GM12878 (cell line): ENCODE measurements around the gene BRD3. TPM values are rescaled to one million over a fixed set of nuclear protein-coding genes. Genes with fewer than 3 reads are reported as not detected.
A peak's percentile ranks its signal among the peaks of the same experiment; 100 is the strongest.

Experiments used
- CBFB ChIP-seq: IDR thresholded peaks from 2 replicates; pipeline ENCODE4 v1.6.1; 2016; ENCODE audit warnings: antibody characterized with exemption, low read depth
- CEBPB ChIP-seq, 2 experiments: fragments of 150-350 bp in 1 of 2; IDR thresholded peaks; 2 replicates each; pipeline ENCODE4 v1.6.1; 2012 to 2014; ENCODE audit warnings: low read depth in 2 of 2, low read length in 2 of 2, borderline replicate concordance in 1 of 2, inconsistent platforms in 1 of 2
- CEBPZ ChIP-seq: fragments of 150-350 bp; IDR thresholded peaks from 2 replicates; pipeline ENCODE4 v1.6.1; 2016; ENCODE audit warnings: low read depth, low read length
- CUX1 ChIP-seq: IDR thresholded peaks from 2 replicates; pipeline ENCODE4 v1.6.1; 2012; ENCODE audit warnings: improper control_type of control experiment, low read depth, low read length; ENCODE audit not compliant: insufficient replicate concordance
- EP300 ChIP-seq, 2 experiments: fragments of 150-350 bp in 1 of 2; IDR thresholded peaks; 2 replicates each; pipeline ENCODE4 v1.6.1; 2011 to 2012; ENCODE audit warnings: low read depth in 2 of 2, low read length in 2 of 2, borderline replicate concordance in 1 of 2, improper control_type of control experiment in 1 of 2, inconsistent platforms in 1 of 2; ENCODE audit not compliant: control insufficient read depth in 1 of 2
- HCFC1 ChIP-seq: fragments of 150-350 bp; IDR thresholded peaks from 2 replicates; pipeline ENCODE4 v1.6.1; 2014; ENCODE audit warnings: low read length
- IRF5 ChIP-seq: fragments of 450-650 bp; IDR thresholded peaks from 2 replicates; pipeline ENCODE4 v1.6.1; 2017; ENCODE audit warnings: borderline replicate concordance
- NR2F1 ChIP-seq: fragments of 450-650 bp; conservative IDR thresholded peaks from 2 replicates; pipeline ENCODE4 v1.6.1; 2017; ENCODE audit warnings: mild to moderate bottlenecking
- RUNX3 ChIP-seq: IDR thresholded peaks from 2 replicates; pipeline ENCODE4 v1.6.1; 2012; ENCODE audit warnings: low read length, inconsistent platforms
- SRF ChIP-seq, 2 experiments: IDR thresholded peaks; 2 replicates each; pipeline ENCODE4 v1.6.1; 2011; ENCODE audit warnings: low read depth in 2 of 2, low read length in 2 of 2, mild to moderate bottlenecking in 1 of 2, moderate library complexity in 1 of 2
- ZBTB40 ChIP-seq: fragments of 450-650 bp; IDR thresholded peaks from 2 replicates; pipeline ENCODE4 v1.6.1; 2016; ENCODE audit warnings: mild to moderate bottlenecking, moderate library complexity, borderline replicate concordance
- ZNF622 ChIP-seq: fragments of 450-650 bp; IDR thresholded peaks from 2 replicates; pipeline ENCODE4 v1.6.1; 2017; ENCODE audit warnings: mild to moderate bottlenecking, inconsistent platforms
- polyA plus RNA-seq, 11 experiments: library from polyadenylated mRNA; depleted of rRNA in 4 of 11; unstranded in 6 of 11; stranded (reverse) in 5 of 11; fragments of >200 nt; fragmentation: Nextera tagmentation in 4 of 11; fragmentation: Illumina TruSeq in 1 of 11; extraction: Ambion mirVana in 4 of 11; extraction: Trizol in 1 of 11; gene quantifications; 1 replicate in 1 of 11; 2 replicates in 10 of 11; pipeline versions ENCODE4 v1.2.1 to v1.2.3, GENCODE V29; 2011 to 2016; ENCODE audit warnings: inconsistent platforms in 2 of 11, missing spikeins in 2 of 11, low read depth in 1 of 11
- total RNA-seq, 4 experiments: library from RNA; depleted of rRNA in 3 of 4; stranded (reverse); fragments of >200 nt in 3 of 4; fragmentation: Illumina TruSeq in 1 of 4; extraction: Trizol in 1 of 4; gene quantifications; 2 replicates each; pipeline versions ENCODE4 v1.2.1 to v1.2.3, GENCODE V29; 2013 to 2021

The BRD3 gene
- total and polyA plus RNA-seq, 10 of the 15 experiments (the other 5 are each of a cell fraction or from before 2014, with no cell fraction given) = 0.53 to 20.8 (median 4.8) TPM

GRCh38 chr9:134024828-134025605, 42.8 kb downstream of the BRD3 start, which contains the start of gene BRD3OS (continued):
- TF ChIP-seq CEBPZ (no peak), HCFC1 (peak; percentile 71), RUNX3 (no peak), ZNF622 (no peak), CEBPB (IDR thresholded peaks at IDR 0.05; ENCODE audit: borderline replicate concordance in 1 of 2, low read depth in 2 of 2, low read length in 2 of 2) (no peak), ZBTB40 (no peak), CBFB (no peak), SRF (IDR thresholded peaks at IDR 0.05; ENCODE audit: low read depth in 2 of 2, low read length in 2 of 2) (peak; percentile 95 to 99), CUX1 (peak; percentile 97), EP300 (IDR thresholded peaks at IDR 0.05; ENCODE audit: borderline replicate concordance in 1 of 2, control insufficient read depth in 1 of 2, low read depth in 2 of 2, low read length in 2 of 2) (peak in 1 of 2 experiments; percentile 28; a peak in 1 of 4 replicates), NR2F1 (no peak; the same call in 1 of the 2 replicates), IRF5 (no peak)
